SK-N-MC (cell line): ENCODE data around the gene GOSR1.
"Not testable (repeated sequence)": the region's sequence is repeated elsewhere in the genome, so short reads cannot be mapped to it uniquely, and the experiment has no call there.

Experiments
- DNase-seq: peaks from one replicate; pipeline ENCODE4 v3.0.0-alpha.2; 2011; ENCODE audit warnings: low read depth, low spot score
- H3K27ac ChIP-seq: fragments of 200-600 bp; sonication (generic); 2 replicates; pipeline ENCODE4 v1.5.1; 2016; ENCODE audit warnings: mixed run types
- H3K36me3 ChIP-seq: fragments of 200-600 bp; sonication (generic); 2 replicates; pipeline ENCODE4 v1.6.1; 2017; ENCODE audit warnings: antibody characterized with exemption, low read length, mixed read lengths; ENCODE audit not compliant: insufficient read depth
- H3K4me3 ChIP-seq: fragments of 200-600 bp; sonication (generic); 2 replicates; pipeline ENCODE4 v1.5.1; 2016
- H3K9ac ChIP-seq: fragments of 200-600 bp; sonication (generic); 2 replicates; pipeline ENCODE4 v1.8.0; 2017; ENCODE audit warnings: mixed run types, mixed read lengths; ENCODE audit not compliant: insufficient read length
- H3K9me3 ChIP-seq: fragments of 200-600 bp; sonication (generic); 2 replicates; pipeline ENCODE4 v1.6.1; 2017; ENCODE audit warnings: low read depth, mild to moderate bottlenecking, antibody characterized with exemption, low read length, moderate library complexity, mixed read lengths
- EZH2 ChIP-seq: fragments of 200-600 bp; sonication (generic); IDR thresholded peaks from one replicate; pipeline ENCODE4 v1.6.1; 2017; ENCODE audit warnings: antibody characterized with exemption
- FOXP2 ChIP-seq: optimal IDR thresholded peaks from 2 replicates; pipeline ENCODE3; 2011; ENCODE audit warnings: mild to moderate bottlenecking, moderate library complexity; ENCODE audit not compliant: insufficient read depth; ENCODE audit errors: extremely low read length, control extremely low read depth
- POLR2AphosphoS5 ChIP-seq: IDR thresholded peaks from 2 replicates; pipeline ENCODE4 v1.6.1; 2012; ENCODE audit warnings: mild to moderate bottlenecking, low read depth, low read length, borderline replicate concordance

The GOSR1 gene

DNA sequence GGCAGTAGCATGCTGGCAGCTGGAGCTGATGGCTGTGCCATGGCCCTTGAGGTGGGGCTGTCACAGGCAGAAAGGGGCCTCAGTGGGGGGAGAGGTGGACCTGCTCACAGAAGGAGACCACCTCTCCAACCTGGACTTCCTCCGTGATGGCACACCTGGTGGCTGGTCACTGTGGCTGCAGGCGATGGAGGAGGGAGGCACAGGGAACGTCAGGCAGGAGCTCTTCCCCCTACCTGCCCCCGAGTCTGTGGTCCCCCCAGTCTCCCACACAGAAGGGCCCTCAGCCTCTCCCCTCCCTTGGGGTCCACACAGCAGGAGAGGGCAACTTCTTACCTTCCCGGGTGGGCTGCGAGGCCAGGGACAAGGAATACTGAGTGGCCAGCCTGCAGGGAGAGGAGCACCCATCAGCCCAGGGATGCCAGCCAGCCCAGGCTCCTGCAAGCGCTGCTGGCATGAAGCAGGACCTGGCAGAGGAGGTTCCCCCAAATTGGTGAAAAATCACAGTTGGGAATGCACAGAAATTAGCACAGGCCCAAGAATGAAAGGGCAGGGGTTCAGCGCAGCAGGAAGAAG, 96.5 kb downstream of the GOSR1 start:
- no peak for DNase-seq
- TF ChIP-seq EZH2 (no peak), FOXP2 (no peak), POLR2AphosphoS5 (no peak)
- Histone ChIP-seq H3K36me3 (no peaks in the 10 kb centered on the region), H3K27ac (no peak overlapping the region), H3K9me3 (no peaks in the 10 kb centered on the region), H3K9ac (no peak overlapping the region), H3K4me3 (no peak overlapping the region)

- DNase-seq, H3K27ac ChIP-seq, H3K9ac ChIP-seq, H3K4me3 ChIP-seq, H3K9me3 ChIP-seq, H3K36me3 ChIP-seq: not testable (repeated sequence)
These were observed 97.1 kb downstream of the GOSR1 start for GRCh38 chr17:30574309-30574708.

DNA sequence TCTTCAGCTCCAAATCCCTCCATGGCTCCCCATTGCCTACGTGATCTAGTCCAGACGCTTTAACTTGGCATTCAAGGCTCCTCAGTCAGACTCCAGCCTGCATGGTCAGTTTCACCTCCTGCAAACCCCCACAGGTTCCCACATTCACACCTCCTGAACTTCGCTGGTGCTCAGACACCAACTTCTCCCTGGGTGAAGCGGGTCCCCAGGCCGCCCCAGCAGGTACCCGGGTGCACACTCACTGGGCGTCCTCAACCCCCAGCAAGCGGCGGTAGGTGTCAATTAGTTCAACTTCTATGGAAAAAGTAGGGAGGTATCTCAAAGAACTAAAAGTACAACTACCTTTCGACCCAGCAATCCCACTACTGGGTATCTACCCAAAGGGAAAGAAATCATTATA, 97.6 kb downstream of the GOSR1 start:
- not testable (repeated sequence) for DNase-seq, H3K9ac ChIP-seq, H3K36me3 ChIP-seq

DNA sequence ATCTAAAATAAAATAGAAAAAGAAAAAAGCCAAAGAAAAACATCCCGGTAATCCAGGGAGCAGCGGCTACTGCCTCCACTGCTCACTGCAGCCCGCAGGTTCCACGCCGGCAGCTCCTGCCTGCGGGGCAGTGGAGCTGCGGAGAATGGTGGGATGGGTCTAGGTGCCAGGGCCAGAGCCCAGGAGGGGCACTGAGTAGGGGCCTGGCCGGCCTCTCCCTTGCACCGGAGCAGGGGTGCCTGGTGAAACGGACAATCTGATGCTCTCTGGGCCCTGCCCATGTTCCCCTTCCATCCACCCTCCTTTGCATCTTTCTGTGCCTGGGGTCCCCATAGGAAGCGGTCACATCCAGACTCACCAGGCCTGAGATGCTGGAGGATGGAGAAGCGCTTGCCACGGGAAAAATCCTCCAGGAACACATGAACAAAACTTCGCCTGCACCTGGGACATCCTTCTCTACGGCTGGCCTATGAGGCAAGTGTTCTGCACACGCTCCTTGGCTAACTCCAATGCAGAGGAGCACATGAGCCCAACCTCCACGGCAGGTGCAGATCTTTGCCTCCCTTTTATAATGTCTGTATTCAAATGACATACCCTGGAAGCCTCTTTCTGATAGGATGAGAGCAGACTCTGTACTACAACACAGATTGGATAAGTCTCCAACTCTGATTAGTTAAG, 98.6 kb downstream of the GOSR1 start:
- H3K36me3 ChIP-seq, H3K4me3 ChIP-seq, H3K27ac ChIP-seq, DNase-seq, H3K9ac ChIP-seq, H3K9me3 ChIP-seq: not testable (repeated sequence)

More for the DNA sequence above, 97.6 kb downstream of the GOSR1 start:
- not testable (repeated sequence) for H3K27ac ChIP-seq, H3K4me3 ChIP-seq, H3K9me3 ChIP-seq

- H3K4me3 ChIP-seq = no peak overlapping the region
- H3K9me3 ChIP-seq = no peaks in the 10 kb centered on the region
- no peak for TF ChIP-seq FOXP2
- no peak overlapping the region for H3K27ac ChIP-seq
- H3K36me3 ChIP-seq = no peaks in the 10 kb centered on the region
- H3K9ac ChIP-seq = no peak overlapping the region
- DNase-seq = no peak
These were observed 99.2 kb downstream of the GOSR1 start for GRCh38 chr17:30576326-30576861.
